ENCODE measurements around the gene SLC39A11.

SLC39A11 gene

GRCh38 chr17:72681844-72682243, 410.6 kb downstream of the SLC39A11 start:
- Histone ChIP-seq H3K4me1 (ENCODE audit: control insufficient read depth, insufficient read depth, low read length) (no peaks in the 10 kb centered on the region), H3K27ac (ENCODE audit: low read depth, low read length) (no peak overlapping the region), H3K36me3 (ENCODE audit: control insufficient read depth, insufficient read depth, low read length) (no peaks in the 10 kb centered on the region), H3K4me3 (ENCODE audit: low read length) (no peak overlapping the region), H3K27me3 (ENCODE audit: control insufficient read depth, insufficient read depth, low read length) (no peaks in the 10 kb centered on the region), H3K9ac (ENCODE audit: low read length) (no peak overlapping the region)

DNA sequence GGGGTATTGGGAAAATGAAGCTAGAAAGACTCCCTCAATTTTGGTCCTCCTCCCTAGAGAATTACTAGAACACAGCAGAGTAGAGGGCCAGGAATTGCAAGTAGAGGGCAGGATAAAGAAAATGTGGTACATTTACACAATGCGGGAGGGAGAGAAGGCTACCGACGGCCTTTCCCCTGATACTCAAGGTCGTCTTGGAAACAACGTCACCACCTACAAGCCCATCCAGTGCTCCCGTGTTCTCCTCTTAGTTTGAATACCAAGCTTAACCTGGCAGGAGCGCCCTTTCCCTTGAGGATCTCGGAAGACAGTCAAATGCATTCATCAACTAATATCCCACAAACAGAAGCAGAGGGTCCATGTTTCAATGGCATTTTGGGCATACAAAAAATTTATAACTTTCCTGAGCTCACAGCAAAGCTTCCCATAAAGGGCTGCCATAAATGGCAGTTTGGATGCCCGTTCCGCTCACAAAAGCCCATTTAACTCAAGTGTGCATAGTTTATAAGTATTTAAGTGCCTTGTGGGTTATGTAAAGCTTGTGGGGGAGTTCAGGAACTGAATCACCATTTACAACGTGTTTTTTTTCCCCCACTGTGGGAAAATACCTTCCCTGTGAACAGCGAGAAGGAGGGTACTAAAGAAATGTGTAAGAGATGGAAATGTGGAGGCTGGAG, 414.6 kb downstream of the SLC39A11 start:
- Histone ChIP-seq H3K36me3 (ENCODE audit: control insufficient read depth, insufficient read depth, low read length) (no peaks in the 10 kb centered on the region), H3K27me3 (ENCODE audit: control insufficient read depth, insufficient read depth, low read length) (no peaks in the 10 kb centered on the region), H3K4me3 (ENCODE audit: low read length) (no peak overlapping the region), H3K9ac (ENCODE audit: low read length) (no peak overlapping the region), H3K27ac (ENCODE audit: low read depth, low read length) (no peak overlapping the region), H3K4me1 (ENCODE audit: control insufficient read depth, insufficient read depth, low read length) (no peaks in the 10 kb centered on the region)

DNA sequence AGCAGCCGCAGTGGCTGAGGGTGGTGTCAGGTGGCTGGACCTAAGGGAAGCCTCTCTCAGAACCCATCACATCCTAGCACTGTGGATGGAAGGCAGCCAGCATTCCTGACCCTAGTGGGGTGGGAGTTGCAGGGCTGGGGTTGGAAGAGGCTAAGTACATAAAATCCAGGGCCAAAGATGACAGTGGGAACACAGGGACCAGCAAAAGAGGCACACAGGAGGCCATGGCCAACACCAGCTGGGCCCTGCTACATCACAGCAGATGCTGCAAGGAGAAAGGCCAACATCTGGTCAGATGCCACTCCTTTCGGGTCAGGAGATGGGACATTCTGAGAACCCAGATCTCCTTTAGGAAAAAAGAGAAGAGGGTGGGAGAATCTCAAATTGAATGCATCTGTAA, 415.4 kb downstream of the SLC39A11 start:
- Histone ChIP-seq H3K4me1 (ENCODE audit: control insufficient read depth, insufficient read depth, low read length) (no peaks in the 10 kb centered on the region), H3K27me3 (ENCODE audit: control insufficient read depth, insufficient read depth, low read length) (no peaks in the 10 kb centered on the region), H3K27ac (ENCODE audit: low read depth, low read length) (no peak overlapping the region), H3K4me3 (ENCODE audit: low read length) (no peak overlapping the region), H3K36me3 (ENCODE audit: control insufficient read depth, insufficient read depth, low read length) (no peaks in the 10 kb centered on the region), H3K9ac (ENCODE audit: low read length) (no peak overlapping the region)

- Histone ChIP-seq H3K27ac (ENCODE audit: low read depth, low read length) (no peak overlapping the region), H3K9ac (ENCODE audit: low read length) (no peak overlapping the region), H3K36me3 (ENCODE audit: control insufficient read depth, insufficient read depth, low read length) (no peaks in the 10 kb centered on the region), H3K4me1 (ENCODE audit: control insufficient read depth, insufficient read depth, low read length) (no peaks in the 10 kb centered on the region), H3K4me3 (ENCODE audit: low read length) (no peak overlapping the region), H3K27me3 (ENCODE audit: control insufficient read depth, insufficient read depth, low read length) (no peaks in the 10 kb centered on the region)
These were observed 419.8 kb downstream of the SLC39A11 start for GRCh38 chr17:72672729-72673128.

- H3K27me3 ChIP-seq (ENCODE audit: control insufficient read depth, insufficient read depth, low read length), result no peaks in the 10 kb centered on the region
- H3K27ac ChIP-seq (ENCODE audit: low read depth, low read length), result no peak overlapping the region
- H3K36me3 ChIP-seq (ENCODE audit: control insufficient read depth, insufficient read depth, low read length), result no peaks in the 10 kb centered on the region
- H3K4me3 ChIP-seq (ENCODE audit: low read length), result no peak overlapping the region
- no peaks in the 10 kb centered on the region for H3K4me1 ChIP-seq (ENCODE audit: control insufficient read depth, insufficient read depth, low read length)
- no peak overlapping the region for H3K9ac ChIP-seq (ENCODE audit: low read length)
These were observed 421.5 kb downstream of the SLC39A11 start for GRCh38 chr17:72671016-72671415.

GRCh38 chr17:72667096-72668063, 425.1 kb downstream of the SLC39A11 start:
- no peaks in the 10 kb centered on the region for H3K4me1 ChIP-seq (ENCODE audit: control insufficient read depth, insufficient read depth, low read length)
- no peak overlapping the region for H3K4me3 ChIP-seq (ENCODE audit: low read length)
- no peaks in the 10 kb centered on the region for H3K27me3 ChIP-seq (ENCODE audit: control insufficient read depth, insufficient read depth, low read length)
- no peak overlapping the region for H3K9ac ChIP-seq (ENCODE audit: low read length)
- H3K27ac ChIP-seq (ENCODE audit: low read depth, low read length), result no peak overlapping the region
- no peaks in the 10 kb centered on the region for H3K36me3 ChIP-seq (ENCODE audit: control insufficient read depth, insufficient read depth, low read length)

GRCh38 chr17:72665852-72666851, 426.3 kb downstream of the SLC39A11 start:
- Histone ChIP-seq H3K27me3 (ENCODE audit: control insufficient read depth, insufficient read depth, low read length) (no peaks in the 10 kb centered on the region), H3K36me3 (ENCODE audit: control insufficient read depth, insufficient read depth, low read length) (no peaks in the 10 kb centered on the region), H3K4me1 (ENCODE audit: control insufficient read depth, insufficient read depth, low read length) (no peaks in the 10 kb centered on the region), H3K4me3 (ENCODE audit: low read length) (no peak overlapping the region), H3K9ac (ENCODE audit: low read length) (no peak overlapping the region), H3K27ac (ENCODE audit: low read depth, low read length) (no peak overlapping the region)

- no peaks in the 10 kb centered on the region for H3K4me1 ChIP-seq (ENCODE audit: control insufficient read depth, insufficient read depth, low read length)
- H3K27ac ChIP-seq (ENCODE audit: low read depth, low read length), result no peak overlapping the region
- H3K4me3 ChIP-seq (ENCODE audit: low read length), result no peak overlapping the region
- H3K27me3 ChIP-seq (ENCODE audit: control insufficient read depth, insufficient read depth, low read length), result no peaks in the 10 kb centered on the region
- H3K9ac ChIP-seq (ENCODE audit: low read length), result no peak overlapping the region
- no peaks in the 10 kb centered on the region for H3K36me3 ChIP-seq (ENCODE audit: control insufficient read depth, insufficient read depth, low read length)
These were observed 429.7 kb downstream of the SLC39A11 start for GRCh38 chr17:72662827-72663190.

GRCh38 chr17:72661945-72662826, 430.3 kb downstream of the SLC39A11 start:
- Histone ChIP-seq H3K27me3 (ENCODE audit: control insufficient read depth, insufficient read depth, low read length) (no peaks in the 10 kb centered on the region), H3K9ac (ENCODE audit: low read length) (no peak overlapping the region), H3K27ac (ENCODE audit: low read depth, low read length) (no peak overlapping the region), H3K4me3 (ENCODE audit: low read length) (no peak overlapping the region), H3K36me3 (ENCODE audit: control insufficient read depth, insufficient read depth, low read length) (no peaks in the 10 kb centered on the region), H3K4me1 (ENCODE audit: control insufficient read depth, insufficient read depth, low read length) (no peaks in the 10 kb centered on the region)

GRCh38 chr17:72661116-72661944, 431.2 kb downstream of the SLC39A11 start:
- Histone ChIP-seq H3K27me3 (ENCODE audit: control insufficient read depth, insufficient read depth, low read length) (no peaks in the 10 kb centered on the region), H3K36me3 (ENCODE audit: control insufficient read depth, insufficient read depth, low read length) (no peaks in the 10 kb centered on the region), H3K9ac (ENCODE audit: low read length) (no peak overlapping the region), H3K4me1 (ENCODE audit: control insufficient read depth, insufficient read depth, low read length) (no peaks in the 10 kb centered on the region), H3K27ac (ENCODE audit: low read depth, low read length) (no peak overlapping the region), H3K4me3 (ENCODE audit: low read length) (no peak overlapping the region)

Data from rectal smooth muscle tissue (tissue), 1 donor.